ENCODE measurements around the gene SHANK3.
"Not testable (repeated sequence)": the region's sequence is repeated elsewhere in the genome, so short reads cannot be mapped to it uniquely, and the experiment has no call there.

The SHANK3 gene

GRCh38 chr22:50654664-50655063 lies 18.0 kb upstream of the SHANK3 start:
- not testable (repeated sequence) for DNase-seq

GRCh38 chr22:50656122-50657070 lies 16.2 kb upstream of the SHANK3 start:
- DNase-seq = no peak

- DNase-seq = no peak
Observed at GRCh38 chr22:50657925-50658324, 14.7 kb upstream of the SHANK3 start.

GRCh38 chr22:50659711-50660110 lies 12.9 kb upstream of the SHANK3 start:
- not testable (repeated sequence) for DNase-seq

GRCh38 chr22:50660306-50660705 lies 12.3 kb upstream of the SHANK3 start:
- DNase-seq = no peak

- DNase-seq = no peak
Observed at GRCh38 chr22:50665212-50665611, 7.4 kb upstream of the SHANK3 start.

- DNase-seq = no peak
Observed at GRCh38 chr22:50665738-50666137, 6.9 kb upstream of the SHANK3 start.

- DNase-seq = no peak
Observed at GRCh38 chr22:50670513-50670912, 2.1 kb upstream of the SHANK3 start.

GRCh38 chr22:50670914-50671538 lies 1.6 kb upstream of the SHANK3 start:
- no peak for DNase-seq

- no peak for DNase-seq
Observed at GRCh38 chr22:50671641-50672040, 982 bp upstream of the SHANK3 start.

- no peak for DNase-seq
Observed at GRCh38 chr22:50672041-50672440, 582 bp upstream of the SHANK3 start.

GRCh38 chr22:50673231-50674129 lies 857 bp downstream of the SHANK3 start:
- DNase-seq = peak; percentile 42

GRCh38 chr22:50674130-50674500 lies 1.5 kb downstream of the SHANK3 start:
- no peak for DNase-seq

GRCh38 chr22:50674606-50675552 lies 2.3 kb downstream of the SHANK3 start:
- peak; percentile 31 for DNase-seq

GRCh38 chr22:50675553-50676179 lies 3.0 kb downstream of the SHANK3 start:
- peak; percentile 8 for DNase-seq

- peak; percentile 3 for DNase-seq
Observed at GRCh38 chr22:50676180-50676636, 3.6 kb downstream of the SHANK3 start.

GRCh38 chr22:50676661-50677492 lies 4.3 kb downstream of the SHANK3 start:
- DNase-seq = peak; percentile 11

- peak; percentile 10 for DNase-seq
Observed at GRCh38 chr22:50677493-50678217, 5.0 kb downstream of the SHANK3 start.

GRCh38 chr22:50678218-50678650 lies 5.6 kb downstream of the SHANK3 start:
- DNase-seq = no peak
